GM10266 (cell line): ENCODE results near the gene MIAT.

Experiments used
- DNase-seq: peaks from one replicate; pipeline ENCODE4 v3.0.0; 2012; ENCODE audit errors: extremely low spot score
- TF ChIP-seq, protein P1 (sequence below): IDR thresholded peaks from 2 replicates; pipeline ENCODE4 v1.5.1; 2012; ENCODE audit warnings: mild to moderate bottlenecking, low read depth; ENCODE audit not compliant: control insufficient read depth, insufficient read depth; ENCODE audit errors: missing control alignments

Gene MIAT

GRCh38 chr22:26709617-26710390, 52.4 kb downstream of the MIAT start:
- TF ChIP-seq, protein P1, sequence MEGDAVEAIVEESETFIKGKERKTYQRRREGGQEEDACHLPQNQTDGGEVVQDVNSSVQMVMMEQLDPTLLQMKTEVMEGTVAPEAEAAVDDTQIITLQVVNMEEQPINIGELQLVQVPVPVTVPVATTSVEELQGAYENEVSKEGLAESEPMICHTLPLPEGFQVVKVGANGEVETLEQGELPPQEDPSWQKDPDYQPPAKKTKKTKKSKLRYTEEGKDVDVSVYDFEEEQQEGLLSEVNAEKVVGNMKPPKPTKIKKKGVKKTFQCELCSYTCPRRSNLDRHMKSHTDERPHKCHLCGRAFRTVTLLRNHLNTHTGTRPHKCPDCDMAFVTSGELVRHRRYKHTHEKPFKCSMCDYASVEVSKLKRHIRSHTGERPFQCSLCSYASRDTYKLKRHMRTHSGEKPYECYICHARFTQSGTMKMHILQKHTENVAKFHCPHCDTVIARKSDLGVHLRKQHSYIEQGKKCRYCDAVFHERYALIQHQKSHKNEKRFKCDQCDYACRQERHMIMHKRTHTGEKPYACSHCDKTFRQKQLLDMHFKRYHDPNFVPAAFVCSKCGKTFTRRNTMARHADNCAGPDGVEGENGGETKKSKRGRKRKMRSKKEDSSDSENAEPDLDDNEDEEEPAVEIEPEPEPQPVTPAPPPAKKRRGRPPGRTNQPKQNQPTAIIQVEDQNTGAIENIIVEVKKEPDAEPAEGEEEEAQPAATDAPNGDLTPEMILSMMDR = no peak
- DNase-seq = no peak

DNA sequence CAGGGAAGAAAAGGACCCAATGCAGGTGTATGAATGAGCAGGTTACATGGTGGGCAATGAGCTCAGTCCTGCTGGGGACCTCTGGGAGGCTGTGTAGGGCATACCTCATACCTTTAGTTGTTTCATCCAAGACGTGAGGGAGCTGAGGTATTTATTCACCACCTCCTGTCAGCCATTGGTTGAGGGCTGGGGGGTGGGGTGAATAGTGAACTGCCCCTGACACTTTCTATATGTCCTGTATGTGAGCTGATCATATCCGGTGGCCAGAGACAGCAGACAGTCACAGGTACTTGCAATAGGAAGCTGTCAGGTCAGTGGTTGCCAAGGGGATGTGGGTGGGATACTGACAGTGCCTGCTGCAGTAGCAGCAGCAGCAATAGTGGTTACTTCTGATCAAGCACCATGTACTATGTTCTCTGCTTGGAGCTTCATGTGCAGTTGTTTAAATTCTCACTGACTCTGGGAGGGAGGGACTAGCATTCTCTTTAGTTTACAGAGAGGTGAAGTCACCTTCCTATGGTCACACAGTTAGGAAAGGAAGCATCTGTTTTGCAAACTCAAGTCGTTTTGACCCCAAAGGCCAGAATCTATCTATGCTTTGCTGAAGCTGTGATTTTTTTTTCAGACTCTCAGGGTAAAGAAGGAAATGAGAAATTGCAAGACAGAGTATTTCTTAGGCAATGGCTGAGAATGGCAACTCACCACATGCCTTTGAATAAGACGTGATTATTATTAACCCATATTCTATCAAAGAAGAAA, 54.0 kb downstream of the MIAT start:
- TF ChIP-seq, protein P1 = no peak
- peak; percentile 65 for DNase-seq

DNA sequence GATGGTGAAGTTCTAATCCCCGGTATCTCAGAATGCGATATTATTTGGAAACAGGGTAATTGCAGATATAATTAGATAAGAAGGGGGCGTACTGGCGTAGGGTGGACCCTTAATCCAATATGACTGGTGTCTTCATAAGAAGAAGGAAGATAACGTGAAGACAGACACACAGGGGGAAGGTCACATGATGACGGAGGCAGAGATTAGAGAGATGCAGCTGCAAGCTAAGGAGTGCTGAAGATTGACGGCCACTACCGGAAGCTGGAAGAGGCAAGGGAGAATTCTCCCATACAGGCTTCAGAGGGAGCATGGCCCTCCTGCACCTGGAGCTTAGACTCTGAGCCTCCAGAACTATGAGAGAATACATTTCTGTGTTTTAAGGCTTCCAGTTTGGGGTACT, 54.8 kb downstream of the MIAT start:
- TF ChIP-seq, protein P1 = no peak
- no peak for DNase-seq

GRCh38 chr22:26713823-26714449, 56.5 kb downstream of the MIAT start:
- TF ChIP-seq, protein P1 = no peak
- no peak for DNase-seq

- TF ChIP-seq, protein P1 = no peak
- no peak for DNase-seq
Observed at GRCh38 chr22:26714971-26715370, 57.6 kb downstream of the MIAT start.

DNA sequence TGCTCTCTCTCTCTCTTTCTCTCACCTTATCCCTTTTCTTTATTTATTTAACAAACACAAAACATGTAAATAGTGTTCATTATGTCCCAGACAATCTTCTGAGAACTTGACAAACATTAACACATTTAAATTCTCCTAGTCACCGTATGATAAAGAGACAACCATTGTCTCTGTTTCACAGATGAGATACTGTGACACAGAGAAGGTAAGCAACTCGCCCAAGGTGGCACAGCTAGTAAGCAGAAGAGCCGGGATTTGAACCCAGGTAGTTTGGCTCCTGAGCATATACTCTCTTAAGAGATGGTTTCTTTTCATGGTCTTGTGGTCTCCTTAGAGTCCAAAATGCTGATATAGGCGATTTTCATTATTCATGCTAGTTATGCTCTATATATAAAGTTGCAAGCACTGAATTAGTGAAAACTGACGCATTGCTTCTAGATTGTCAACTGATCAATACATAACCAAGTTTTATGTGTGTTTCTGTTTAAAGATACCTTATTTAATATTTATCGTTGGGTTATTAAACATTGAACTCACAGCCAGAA, 58.1 kb downstream of the MIAT start:
- TF ChIP-seq, protein P1 = no peak
- no peak for DNase-seq
